H1 (cell line): ENCODE measurements around the gene NRDE2. TPM values are rescaled to one million over a fixed set of nuclear protein-coding genes. Genes with fewer than 3 reads are reported as not detected.

Experiments used
- CTCF ChIA-PET: fragments of 300-600 bp; sonication (Branson Sonifier 250); formaldehyde crosslinking; loops from one replicate; lab custom pipeline; 2021; ENCODE audit not compliant: partially characterized antibody; lab: Charles Lee
- POLR2A ChIA-PET: fragments of 300-600 bp; sonication (Branson Sonifier 250); formaldehyde crosslinking; loops from one replicate; lab custom pipeline; 2021; ENCODE audit warnings: inconsistent platforms; ENCODE audit not compliant: partially characterized antibody; lab: Charles Lee
- DNase-seq, 2 experiments: peaks; one replicate each; pipeline versions ENCODE4 v3.0.0 to v3.0.0-alpha.2; 2010 to 2022; ENCODE audit warnings: low spot score in 2 of 2, low read depth in 1 of 2, mixed read lengths in 1 of 2
- FAIRE-seq: peaks from 2 replicates; lab custom pipeline; 2011; peaks lifted over from hg19 to GRCh38; lab: Jason Lieb, UNC
- H2AFZ ChIP-seq: 2 replicates; pipeline ENCODE4 v1.8.1; 2012; ENCODE audit warnings: low read length, inconsistent platforms
- H2AK5ac ChIP-seq: 2 replicates; pipeline ENCODE4 v1.6.1; 2013; ENCODE audit warnings: low read depth, low read length
- H2BK120ac ChIP-seq: replicated peaks from 2 replicates; pipeline ENCODE3; 2013; ENCODE audit warnings: low read depth, low read length, inconsistent platforms
- H2BK12ac ChIP-seq: 2 replicates; pipeline ENCODE4 v1.6.1; 2013; ENCODE audit warnings: low read depth, low read length
- H2BK15ac ChIP-seq: 2 replicates; pipeline ENCODE4 v1.6.1; 2013; ENCODE audit warnings: low read length
- H2BK20ac ChIP-seq: 2 replicates; pipeline ENCODE4 v1.6.1; 2013; ENCODE audit warnings: low read length
- H2BK5ac ChIP-seq: 2 replicates; pipeline ENCODE4 v1.6.1; 2013; ENCODE audit warnings: low read depth, low read length
- H3K14ac ChIP-seq: 2 replicates; pipeline ENCODE4 v1.6.1; 2013; ENCODE audit warnings: inconsistent platforms; ENCODE audit not compliant: insufficient read length
- H3K18ac ChIP-seq: 2 replicates; pipeline ENCODE4 v1.6.1; 2013; ENCODE audit warnings: low read length; ENCODE audit errors: extremely low read depth
- H3K23ac ChIP-seq: 2 replicates; pipeline ENCODE4 v1.6.1; 2013; ENCODE audit warnings: inconsistent platforms; ENCODE audit not compliant: insufficient read length
- H3K23me2 ChIP-seq: 2 replicates; pipeline ENCODE4 v1.6.1; 2013; ENCODE audit warnings: low read depth, low read length
- H3K27ac ChIP-seq: 2 replicates; pipeline ENCODE4 v1.6.1; 2011; ENCODE audit warnings: low read depth, low read length, inconsistent platforms
- H3K27me3 ChIP-seq, 4 experiments: replicated peaks in 1 of 4; 1 replicate in 1 of 4; 2 replicates in 3 of 4; pipeline versions ENCODE4 v1.6.1 to v1.8.1; 2011 to 2013; ENCODE audit warnings: low read length in 3 of 4, mild to moderate bottlenecking in 3 of 4, inconsistent platforms in 2 of 4, mixed read lengths in 2 of 4, moderate library complexity in 1 of 4; ENCODE audit not compliant: control insufficient read depth in 3 of 4, insufficient read depth in 3 of 4; ENCODE audit errors: extremely low read depth in 1 of 4
- H3K36me3 ChIP-seq, 4 experiments: 2 replicates each; pipeline versions ENCODE4 v1.6.1 to v1.8.1; 2011 to 2013; ENCODE audit warnings: mild to moderate bottlenecking in 4 of 4, low read length in 3 of 4, moderate library complexity in 2 of 4, control low read depth in 1 of 4, inconsistent platforms in 1 of 4; ENCODE audit not compliant: insufficient read depth in 4 of 4, control insufficient read depth in 2 of 4
- H3K4ac ChIP-seq: replicated peaks from 2 replicates; pipeline ENCODE3; 2013; ENCODE audit warnings: low read length, low read depth, mixed read lengths, inconsistent platforms; ENCODE audit not compliant: insufficient read length
- H3K4me1 ChIP-seq, 4 experiments: replicated peaks in 1 of 4; 1 replicate in 1 of 4; 2 replicates in 3 of 4; pipeline versions ENCODE4 v1.6.1 to v1.8.1; 2011 to 2013; ENCODE audit warnings: low read length in 3 of 4, inconsistent platforms in 2 of 4, mixed read lengths in 1 of 4; ENCODE audit not compliant: insufficient read depth in 4 of 4, control insufficient read depth in 3 of 4
- H3K4me2 ChIP-seq, 2 experiments: 2 replicates each; pipeline versions ENCODE4 v1.6.1 to v1.8.1; 2011 to 2013; ENCODE audit warnings: low read depth in 2 of 2, low read length in 2 of 2, control low read depth in 1 of 2, inconsistent platforms in 1 of 2, mild to moderate bottlenecking in 1 of 2; ENCODE audit not compliant: insufficient read depth in 1 of 2
- H3K4me3 ChIP-seq, 4 experiments: fragments of 200-600, 300-600 bp in 1 of 4; sonication (generic), shearing (Covaris generic), sonication (Bioruptor Twin) in 1 of 4; 2 replicates each; pipeline versions ENCODE4 v1.5.1 to v1.8.1; 2011 to 2016; ENCODE audit warnings: low read length in 4 of 4, low read depth in 3 of 4, control low read depth in 2 of 4, inconsistent platforms in 2 of 4, mild to moderate bottlenecking in 2 of 4, mixed read lengths in 1 of 4, moderate library complexity in 1 of 4; ENCODE audit not compliant: insufficient read depth in 2 of 4; ENCODE audit errors: extremely low read depth in 1 of 4
- H3K56ac ChIP-seq: replicated peaks from 2 replicates; pipeline ENCODE3; 2013; ENCODE audit warnings: low read depth, mild to moderate bottlenecking, mixed read lengths, low read length, inconsistent platforms; ENCODE audit not compliant: insufficient read length
- H3K79me1 ChIP-seq: 2 replicates; pipeline ENCODE4 v1.6.1; 2013; ENCODE audit warnings: low read depth, low read length, control low read depth
- H3K79me2 ChIP-seq, 2 experiments: 2 replicates each; pipeline versions ENCODE4 v1.6.1 to v1.8.1; 2012 to 2013; ENCODE audit warnings: low read length in 2 of 2, mild to moderate bottlenecking in 2 of 2, inconsistent platforms in 1 of 2; ENCODE audit not compliant: insufficient read depth in 2 of 2, control insufficient read depth in 1 of 2
- H3K9ac ChIP-seq, 4 experiments: replicated peaks in 1 of 4; 1 replicate in 1 of 4; 2 replicates in 3 of 4; pipeline versions ENCODE4 v1.6.1 to v1.8.1; 2011 to 2013; ENCODE audit warnings: low read depth in 3 of 4, low read length in 3 of 4, control low read depth in 2 of 4, mild to moderate bottlenecking in 2 of 4, moderate library complexity in 2 of 4, inconsistent platforms in 1 of 4; ENCODE audit errors: extremely low read depth in 1 of 4
- H3K9me3 ChIP-seq, 2 experiments: 2 replicates each; pipeline versions ENCODE4 v1.6.1 to v1.8.1; 2012 to 2013; ENCODE audit warnings: mild to moderate bottlenecking in 2 of 2, moderate library complexity in 2 of 2, control low read depth in 1 of 2, inconsistent platforms in 1 of 2, low read depth in 1 of 2, low read length in 1 of 2, mixed read lengths in 1 of 2; ENCODE audit not compliant: insufficient read depth in 2 of 2
- H4K20me1 ChIP-seq, 2 experiments: replicated peaks in 1 of 2; 2 replicates each; pipeline versions ENCODE3 to v1.8.1; 2011 to 2013; ENCODE audit warnings: inconsistent platforms in 2 of 2, low read length in 2 of 2, mild to moderate bottlenecking in 1 of 2; ENCODE audit not compliant: insufficient read depth in 2 of 2, control insufficient read depth in 1 of 2
- H4K5ac ChIP-seq: 2 replicates; pipeline ENCODE4 v1.6.1; 2013; ENCODE audit warnings: low read length, low read depth, mixed read lengths, inconsistent platforms; ENCODE audit not compliant: insufficient read length
- H4K8ac ChIP-seq: 2 replicates; pipeline ENCODE4 v1.8.0; 2013; ENCODE audit warnings: mild to moderate bottlenecking, moderate library complexity, low read length, inconsistent platforms; ENCODE audit not compliant: insufficient read depth; ENCODE audit errors: extremely low read depth
- H4K91ac ChIP-seq: replicated peaks from 2 replicates; pipeline ENCODE3; 2013; ENCODE audit warnings: low read length, mixed read lengths, inconsistent platforms; ENCODE audit not compliant: insufficient read length
- CREB1 ChIP-seq: IDR thresholded peaks from 2 replicates; pipeline ENCODE4 v1.6.1; 2012; ENCODE audit warnings: inconsistent platforms
- EGR1 ChIP-seq: IDR thresholded peaks from 2 replicates; pipeline ENCODE4 v1.6.1; 2011; ENCODE audit warnings: low read depth, low read length, borderline replicate concordance
- HDAC6 ChIP-seq: IDR thresholded peaks from one replicate; pipeline ENCODE4 v1.7.1; 2012; ENCODE audit warnings: low read depth, mild to moderate bottlenecking, inconsistent platforms, low read length, moderate library complexity
- JUN ChIP-seq: IDR thresholded peaks from 2 replicates; pipeline ENCODE4 v1.6.1; 2011; ENCODE audit warnings: low read depth, mild to moderate bottlenecking, improper control_type of control experiment, low read length
- SRF ChIP-seq: IDR thresholded peaks from 2 replicates; pipeline ENCODE4 v1.6.1; 2011; ENCODE audit warnings: mild to moderate bottlenecking, low read depth, low read length, moderate library complexity
- TBP ChIP-seq: IDR thresholded peaks from 2 replicates; pipeline ENCODE4 v1.6.1; 2011; ENCODE audit warnings: low read depth, low read length, improper control_type of control experiment
- WGBS, 2 experiments: shearing (Covaris generic) in 1 of 2; methylation state at CpG; one replicate each; pipeline versions ENCODE4 v1.1.6 to v1.1.7; 2013 to 2015; ENCODE audit warnings: low lambda C conversion rate in 2 of 2, mixed read lengths in 2 of 2, inconsistent platforms in 1 of 2, low coverage in 1 of 2, missing lambda C conversion rate in 1 of 2; ENCODE audit not compliant: insufficient replicate concordance in 2 of 2, insufficient coverage in 1 of 2, insufficient read length in 1 of 2; ENCODE audit errors: extremely low coverage in 1 of 2, missing lambda C conversion rate in 1 of 2; 5-methylcytosine and 5-hydroxymethylcytosine counted together
- polyA plus RNA-seq, 7 experiments: library from polyadenylated mRNA; depleted of rRNA in 3 of 7; stranded (reverse) in 5 of 7; unstranded in 2 of 7; fragments of >200 nt in 5 of 7; fragments of 200-250 nt in 2 of 7; gene quantifications; 1 replicate in 5 of 7; 2 replicates in 1 of 7; 4 replicates in 1 of 7; pipeline versions ENCODE4 v1.2.1 to v1.2.3, GENCODE V29; 2011 to 2013; ENCODE audit warnings: missing spikeins in 2 of 7, mixed read lengths in 2 of 7
- total RNA-seq: library from RNA; stranded (reverse); fragmentation: NEBNext Ultra II Directional; extraction: Animal tissue kit (Norgen Biotek cat#: 25700); gene quantifications from 2 replicates; pipeline ENCODE4 v1.2.1, GENCODE V29; 2021

Gene NRDE2
- total and polyA plus RNA-seq, 2 of the 8 experiments (the other 6 are each of a cell fraction or from before 2014, with no cell fraction given) = 4.9 to 12.1 TPM

- Histone ChIP-seq H3K4me3 (no peak overlapping the region), H3K4ac (no peak overlapping the region), H3K56ac (no peak overlapping the region), H2AK5ac (no peak overlapping the region), H3K9ac (no peak overlapping the region), H3K18ac (no peak overlapping the region), H3K79me1 (no peaks in the 10 kb centered on the region), H3K4me2 (no peak overlapping the region), H3K79me2 (no peaks in the 10 kb centered on the region), H3K9me3 (no peaks in the 10 kb centered on the region), H3K14ac (no peak overlapping the region), H4K5ac (no peak overlapping the region), H3K23me2 (no peaks in the 10 kb centered on the region), H2BK15ac (no peak overlapping the region), H3K27ac (no peak overlapping the region), H3K27me3 (no peaks in the 10 kb centered on the region), H2BK5ac (no peak overlapping the region), H4K8ac (no peak overlapping the region), H3K36me3 (no peaks in the 10 kb centered on the region), H4K91ac (no peak overlapping the region), H2BK120ac (no peak overlapping the region), H3K4me1 (no peaks in the 10 kb centered on the region), H4K20me1 (no peaks in the 10 kb centered on the region), H2BK12ac (no peak overlapping the region), H2BK20ac (no peak overlapping the region), H2AFZ (no peak overlapping the region), H3K23ac (no peak overlapping the region)
- ChIA-PET CTCF (no interaction called here), POLR2A (no interaction called here)
- no peak for DNase-seq
- FAIRE-seq = no peak
- TF ChIP-seq EGR1 = no peak
- TF ChIP-seq JUN = no peak
- no peak for TF ChIP-seq HDAC6
- TF ChIP-seq TBP = no peak
- no peak for TF ChIP-seq CREB1
- TF ChIP-seq SRF = no peak
- 89% methylated on average over 7 of the region's 7 CpGs; no CpG with 5 or more reads in 1 of the 2 experiments for WGBS, 2 experiments
Observed at GRCh38 chr14:90361865-90362557, 30.3 kb upstream of the NRDE2 start.
